Kidney capillary endothelial cell (primary cell): ENCODE measurements around the gene ERC2.
"Not testable (repeated sequence)": the region's sequence is repeated elsewhere in the genome, so short reads cannot be mapped to it uniquely, and the experiment has no call there.

ENCODE experiments used
- DNase-seq: peaks from one replicate; pipeline ENCODE4 v3.0.0-alpha.2; 2018; ENCODE audit warnings: low spot score

The ERC2 gene

DNA sequence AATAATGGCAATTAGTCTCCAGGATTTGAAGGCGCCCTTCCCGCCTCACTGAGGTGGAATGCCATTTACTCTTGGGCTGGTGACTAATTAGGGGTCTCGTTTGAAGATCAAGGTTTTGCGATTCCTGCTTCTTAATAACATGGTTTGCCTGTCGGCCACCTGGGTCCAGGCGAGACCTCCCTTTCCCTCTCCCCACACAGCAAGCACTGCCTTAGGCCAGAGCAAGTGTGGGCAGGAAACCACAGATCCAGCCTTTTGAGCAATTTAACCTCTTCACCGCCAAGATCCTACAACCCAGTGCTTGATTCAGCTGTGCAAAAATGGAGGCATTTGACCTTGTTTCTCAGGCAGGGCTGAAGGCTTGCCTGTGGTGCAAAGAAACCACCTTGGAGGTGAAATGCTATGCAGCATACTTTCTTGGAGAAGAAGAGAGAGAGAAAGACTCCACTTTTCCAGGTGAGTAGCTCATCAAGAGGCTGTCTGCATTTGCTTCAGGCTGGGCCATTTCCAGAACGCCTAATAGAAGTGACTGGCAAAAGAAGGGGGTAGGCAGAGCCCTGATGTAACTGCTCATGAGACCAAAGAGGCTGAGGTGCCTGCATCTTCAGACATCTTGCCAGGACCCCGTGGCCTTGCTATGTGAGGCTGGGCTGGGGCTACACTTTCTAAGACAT, 947.1 kb downstream of the ERC2 start:
- no peak for DNase-seq

DNA sequence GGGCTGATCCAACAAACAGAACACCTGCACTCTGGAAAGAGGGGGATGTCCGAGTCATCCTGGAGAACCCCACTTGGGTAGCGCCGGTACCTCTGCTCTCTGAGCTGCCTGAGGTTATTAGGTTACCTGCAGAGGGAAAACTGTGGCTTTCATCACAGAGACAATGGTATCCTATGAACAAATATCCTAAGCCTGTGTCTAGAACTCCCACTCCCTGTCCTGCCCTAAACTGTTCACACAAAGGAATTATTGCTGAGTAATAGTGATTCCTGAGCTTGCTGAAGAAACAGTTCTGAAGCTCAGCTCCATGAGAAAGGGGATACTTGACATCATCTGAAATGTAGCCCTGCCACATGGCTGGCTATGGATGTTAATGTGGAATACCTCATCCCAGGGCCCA, 949.2 kb downstream of the ERC2 start:
- DNase-seq, result no peak

- DNase-seq, result no peak
Observed at GRCh38 chr3:55518451-55518850, 949.8 kb downstream of the ERC2 start.

DNA sequence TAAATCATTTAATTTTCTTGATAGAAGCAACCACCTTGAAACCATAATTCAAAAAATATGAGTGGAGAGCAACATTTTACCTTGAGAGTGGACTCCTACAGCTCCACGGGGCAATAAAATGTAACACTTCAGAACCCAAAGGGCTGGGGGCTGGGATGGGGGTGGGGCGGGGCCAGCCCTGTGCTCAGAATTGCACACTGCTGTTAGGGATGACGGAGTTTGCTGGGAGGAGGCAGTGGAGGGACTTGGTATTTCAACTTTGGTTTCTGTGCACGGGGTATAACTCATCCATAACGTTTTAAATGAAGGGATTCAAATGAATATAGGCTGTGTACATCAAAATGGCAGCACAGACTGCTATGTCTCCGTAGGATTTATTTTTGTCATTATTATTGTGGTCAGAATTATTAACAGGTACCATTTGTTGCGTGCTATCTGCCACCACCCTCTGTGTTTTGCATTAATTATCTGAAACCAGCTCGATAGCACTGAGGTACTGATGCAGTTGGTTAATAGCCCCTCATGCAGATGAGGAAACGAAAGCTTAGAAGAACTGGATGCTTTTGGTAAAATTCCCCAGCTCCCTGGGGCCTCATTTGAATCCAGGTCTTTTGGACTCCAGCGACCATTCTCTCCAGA, 951.8 kb downstream of the ERC2 start:
- no peak for DNase-seq

DNA sequence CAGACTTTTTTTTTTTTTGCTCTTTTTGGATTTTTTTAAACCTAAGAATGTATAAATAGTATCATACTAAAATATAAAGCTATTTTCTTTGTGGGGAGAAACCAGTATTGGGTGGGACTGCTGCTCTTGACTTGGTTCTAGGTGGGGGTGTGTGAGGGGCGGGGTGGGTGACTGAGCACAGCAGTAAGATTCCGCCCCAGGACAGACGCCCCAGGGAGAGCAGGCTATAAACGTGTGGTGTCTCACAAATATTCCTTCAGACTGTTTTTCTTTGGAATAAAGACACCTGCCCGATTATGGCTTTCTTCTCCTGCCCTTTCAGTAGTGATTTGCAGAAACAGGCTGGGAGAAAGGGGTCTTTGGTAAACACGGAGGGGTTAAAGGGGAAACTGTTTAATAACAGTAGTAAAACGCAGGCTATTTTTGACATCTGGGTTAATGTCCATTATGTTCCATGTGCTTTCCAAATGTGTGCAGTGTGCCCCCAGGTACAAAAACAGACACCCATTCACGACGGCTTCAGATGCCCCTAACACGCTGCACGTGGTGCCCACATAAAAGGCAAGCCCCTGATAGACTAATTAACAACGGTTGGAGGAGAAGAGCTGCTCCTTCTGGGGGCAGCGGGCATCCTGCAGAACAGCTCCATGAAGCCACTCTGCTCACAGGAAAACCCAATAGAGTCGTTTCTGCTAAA, 952.6 kb downstream of the ERC2 start:
- no peak for DNase-seq

DNA sequence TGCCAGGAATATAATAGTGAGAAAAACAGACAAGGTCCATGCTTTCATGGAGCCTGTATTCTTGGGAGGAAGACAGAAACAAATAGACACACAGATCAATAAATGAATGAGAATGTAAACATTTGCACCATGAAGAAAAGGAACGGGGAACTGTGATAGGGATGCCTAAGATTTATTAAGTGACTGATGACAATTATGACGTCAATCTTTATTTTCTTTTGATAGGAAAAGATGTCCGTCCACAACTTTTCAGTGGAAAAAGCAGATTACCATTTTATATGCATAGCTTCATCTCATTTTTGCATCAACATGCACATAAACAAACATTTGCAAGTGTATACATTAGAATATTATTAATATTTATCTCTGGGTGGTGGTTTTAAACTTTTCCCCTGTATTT, 953.3 kb downstream of the ERC2 start:
- DNase-seq, result no peak

GRCh38 chr3:55512571-55513343, 955.5 kb downstream of the ERC2 start:
- DNase-seq, result no peak

DNA sequence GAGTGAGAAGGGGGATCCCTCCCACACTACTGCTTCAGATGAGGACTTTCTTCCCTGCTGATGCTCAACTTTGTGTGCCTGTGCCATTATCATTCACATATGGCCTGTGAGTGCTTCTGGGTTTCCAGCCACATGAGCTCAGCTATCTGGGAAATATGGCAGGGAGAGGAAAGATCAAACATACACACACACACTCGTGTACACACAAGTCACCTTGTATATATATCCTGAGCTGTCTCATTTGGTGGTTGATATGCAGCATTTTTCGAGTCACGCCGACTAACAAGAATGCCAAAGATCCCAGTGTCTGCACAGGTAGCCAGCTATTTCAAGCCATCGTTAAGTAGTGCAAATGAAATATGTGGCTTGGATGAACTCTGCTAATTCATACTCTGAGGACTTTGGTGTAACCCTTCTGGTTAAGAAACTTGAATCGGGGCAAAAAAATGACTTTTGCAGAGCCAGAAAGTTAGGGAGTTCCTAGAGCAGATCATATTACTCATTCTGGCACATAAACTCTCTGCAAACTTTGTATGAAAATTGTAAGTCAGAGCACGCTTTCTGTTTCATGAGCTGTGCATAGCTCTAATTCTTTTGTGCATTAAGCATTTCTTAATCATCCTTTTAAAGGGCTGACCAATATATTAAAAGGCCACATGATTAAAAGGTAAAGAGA, 956.2 kb downstream of the ERC2 start:
- DNase-seq, result no peak

- no peak for DNase-seq
Observed at GRCh38 chr3:55508335-55508734, 959.9 kb downstream of the ERC2 start.

DNA sequence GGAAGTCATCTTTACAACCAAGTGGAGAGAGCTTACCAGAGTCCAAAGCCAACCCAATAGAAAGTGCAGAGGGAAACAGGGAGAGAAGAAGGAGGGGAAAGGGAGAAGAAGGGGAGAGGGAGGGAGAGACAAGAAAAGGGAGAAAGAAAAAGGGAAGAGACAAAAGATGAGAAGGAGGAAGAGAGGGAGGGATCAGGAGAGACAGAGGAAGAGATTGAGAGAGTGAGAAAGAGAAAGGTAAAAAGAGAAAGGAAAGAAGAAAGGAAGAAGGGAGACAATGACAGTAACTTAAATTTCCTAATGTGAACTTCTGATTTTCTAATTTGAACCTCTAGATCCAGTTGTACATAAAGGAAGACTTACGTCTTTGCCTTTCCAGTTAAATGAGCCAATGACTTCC, 960.5 kb downstream of the ERC2 start:
- DNase-seq, result no peak

GRCh38 chr3:55505776-55506175, 962.5 kb downstream of the ERC2 start:
- no peak for DNase-seq

GRCh38 chr3:55505102-55505501, 963.2 kb downstream of the ERC2 start:
- DNase-seq, result not testable (repeated sequence)

- no peak for DNase-seq
Observed at GRCh38 chr3:55501905-55502304, 966.4 kb downstream of the ERC2 start.

- DNase-seq, result no peak
Observed at GRCh38 chr3:55500555-55501330, 967.5 kb downstream of the ERC2 start.

DNA sequence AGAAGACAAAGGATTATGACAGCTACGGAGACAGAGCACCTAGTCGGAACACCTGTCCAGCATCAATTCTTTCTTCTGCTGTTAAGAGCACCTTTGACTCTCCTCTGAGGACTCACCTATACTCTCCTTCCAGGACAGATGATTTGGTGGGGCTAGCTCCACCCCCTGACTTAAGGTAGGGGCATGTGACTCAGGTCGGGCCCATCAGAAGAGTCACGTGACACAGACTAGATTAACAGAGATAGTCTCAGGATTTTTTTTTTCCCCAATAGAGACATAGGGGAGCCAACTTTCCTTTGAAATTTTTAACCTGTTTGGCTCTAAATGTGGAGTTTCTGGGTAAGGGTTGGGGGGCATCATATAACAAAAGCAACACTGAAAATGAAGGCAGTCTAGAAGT, 969.7 kb downstream of the ERC2 start:
- DNase-seq, result no peak

DNA sequence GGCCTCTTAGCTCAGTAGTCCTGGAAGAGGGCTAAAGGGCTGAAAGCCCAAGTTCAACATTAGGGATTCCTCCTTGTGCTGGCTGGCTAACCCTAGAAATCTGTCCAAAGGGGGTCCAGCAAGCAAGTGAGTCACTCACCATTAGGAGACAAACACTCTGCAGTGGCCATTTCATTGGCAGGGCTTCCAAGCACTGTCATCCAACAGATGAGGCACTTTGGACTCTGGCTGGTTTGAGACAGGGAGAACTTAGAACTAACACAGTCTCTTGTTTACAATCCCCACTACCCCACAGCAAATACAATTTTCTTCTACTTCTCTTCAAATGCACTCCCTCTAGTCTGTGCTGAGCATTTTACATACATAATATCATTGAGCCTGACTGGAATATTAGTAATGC, 971.0 kb downstream of the ERC2 start:
- no peak for DNase-seq

DNA sequence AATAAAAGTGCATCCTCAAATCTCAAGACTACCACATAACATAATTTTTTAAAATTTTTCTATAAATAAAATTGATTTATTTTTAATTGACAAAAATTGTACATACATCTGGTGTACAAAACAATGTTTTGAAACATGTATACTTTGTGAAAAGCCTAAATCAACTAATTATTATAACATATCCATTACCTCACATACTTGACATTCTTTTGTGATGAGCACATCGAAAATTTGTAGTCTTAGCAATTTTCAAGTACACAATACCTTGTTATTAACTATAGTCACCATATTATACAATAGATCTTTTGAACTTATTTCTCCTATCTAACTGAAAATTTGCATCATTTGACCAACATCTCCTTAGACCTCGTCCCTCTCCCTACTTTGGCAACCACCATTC, 973.3 kb downstream of the ERC2 start:
- no peak for DNase-seq

DNA sequence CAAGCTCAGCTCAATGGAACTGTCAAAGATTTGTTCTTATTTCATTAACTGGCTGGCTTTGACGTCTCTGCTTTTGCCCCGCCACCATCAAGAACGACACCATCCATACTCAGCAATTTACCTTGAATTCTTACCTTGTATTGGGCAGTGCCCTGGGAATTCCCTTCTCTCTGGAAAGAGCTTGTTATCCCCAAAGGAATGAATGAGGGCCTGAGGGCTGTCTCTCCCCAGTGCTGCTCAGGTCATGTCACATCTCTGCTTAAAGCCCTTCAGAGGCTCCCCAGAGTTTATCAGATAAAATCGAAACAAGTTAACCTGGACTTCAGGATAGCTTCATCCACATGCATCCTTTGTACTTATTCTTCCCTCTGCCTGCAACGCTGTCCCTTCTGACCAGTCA, 975.3 kb downstream of the ERC2 start:
- DNase-seq, result no peak

DNA sequence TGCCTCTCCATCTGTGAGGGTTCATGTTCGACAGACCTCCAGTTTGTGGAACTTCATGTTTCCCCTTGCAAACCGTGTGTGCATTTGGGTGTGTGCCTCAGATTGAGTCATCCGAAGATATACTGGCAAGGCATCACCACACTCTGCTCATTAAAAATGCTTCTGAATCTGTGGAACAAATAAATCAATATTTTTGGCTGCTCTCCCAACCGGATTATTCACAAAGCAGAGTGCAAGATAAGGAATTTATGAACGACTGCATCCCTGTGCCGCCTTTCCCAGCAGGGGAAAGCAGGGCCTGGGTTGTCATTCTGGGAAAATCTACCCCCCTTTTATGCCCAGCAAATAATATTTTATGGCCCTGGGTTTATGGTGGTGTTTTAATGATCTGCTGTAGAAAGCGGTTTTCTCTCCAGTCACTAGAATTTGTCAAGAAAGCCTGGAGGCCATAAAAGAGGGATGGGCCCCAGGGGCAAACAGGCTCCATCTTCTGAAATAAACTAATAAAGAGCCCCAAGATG, 976.9 kb downstream of the ERC2 start:
- DNase-seq, result no peak

DNA sequence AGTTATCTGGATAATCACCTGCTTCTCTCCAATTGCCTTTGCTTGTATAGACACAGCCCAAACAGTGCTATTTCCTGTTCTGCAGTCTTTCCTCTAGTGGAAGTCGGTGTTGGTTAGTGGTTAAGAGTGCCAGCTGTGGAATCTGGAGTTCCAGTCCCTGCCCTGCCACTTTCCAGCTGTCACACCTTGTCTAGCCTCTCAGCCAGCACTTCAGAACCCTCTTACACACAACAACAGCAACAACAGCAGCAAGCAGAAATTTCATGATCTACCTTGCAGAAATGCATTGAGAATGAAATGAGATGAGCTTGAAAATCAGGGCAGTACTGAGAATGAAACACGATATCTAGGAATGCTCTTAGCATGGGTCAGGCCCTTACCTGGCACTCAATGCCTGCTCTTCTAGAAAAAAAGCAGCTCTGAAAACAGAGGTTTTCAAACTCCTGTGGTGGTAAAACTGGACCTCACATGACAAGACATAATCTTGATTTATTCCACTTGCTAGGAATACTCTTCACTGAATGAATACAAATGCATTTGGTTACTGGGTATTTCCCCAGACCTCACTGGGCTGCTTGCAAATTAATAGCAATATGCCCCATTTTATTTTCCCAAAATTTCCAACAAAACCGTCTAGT, 977.9 kb downstream of the ERC2 start:
- DNase-seq, result no peak

DNA sequence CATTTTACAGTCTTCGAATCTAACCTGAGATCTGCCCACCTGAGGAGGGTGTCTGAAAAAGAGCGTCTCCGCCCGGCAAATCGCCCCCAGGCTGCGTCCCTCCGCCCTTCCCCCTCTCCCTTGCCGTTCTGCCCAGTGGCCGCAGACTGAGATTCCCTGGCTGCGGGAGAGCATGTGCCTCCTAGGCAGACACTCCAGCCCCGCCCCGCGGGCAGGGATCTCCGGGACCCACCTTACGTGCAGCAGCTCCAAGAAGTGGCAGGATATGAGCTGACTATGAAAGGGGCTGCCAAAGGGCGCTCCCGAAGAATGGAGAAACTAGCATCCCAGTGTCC, 978.5 kb downstream of the ERC2 start:
- no peak for DNase-seq
